HepG2 (cell line): ENCODE data around the gene PMEL. TPM values are rescaled to one million over a fixed set of nuclear protein-coding genes. Genes with fewer than 3 reads are reported as not detected.
A peak's percentile ranks its signal among the peaks of the same experiment; 100 is the strongest.

ENCODE experiments used
- ATAC-seq: fragments of 200-7000 bp; cut with Tn5 transposase; 3 replicates; pipeline ENCODE4 v1.9.1; 2020; ENCODE audit warnings: mild to moderate bottlenecking, moderate library complexity
- BruUV-seq: library from RNA; stranded (reverse); fragments of 400-500 nt; replicated peaks from 2 replicates; lab custom pipeline; 2021; lab: Mats Ljungman, UMichigan
- CTCF ChIA-PET: fragments of 300-600 bp; formaldehyde crosslinking; extraction: SDS; loops from one replicate; lab custom pipeline; 2021; ENCODE audit warnings: low total read pairs, inconsistent platforms, low intra/inter-chr PET ratio; lab: Yijun Ruan, JAX
- POLR2A ChIA-PET: fragments of 350-600 bp; sonication (Branson Sonifier 250); formaldehyde crosslinking; loops from one replicate; lab custom pipeline; 2020; ENCODE audit warnings: antibody characterized with exemption, inconsistent platforms; lab: Yijun Ruan, JAX
- DNase-seq: peaks from one replicate; pipeline ENCODE4 v3.0.0-alpha.2; 2015; ENCODE audit warnings: low spot score
- FAIRE-seq: peaks from 3 replicates; lab custom pipeline; 2011; peaks lifted over from hg19 to GRCh38; lab: Jason Lieb, UNC
- H2AFZ ChIP-seq: one replicate; pipeline ENCODE4 v1.6.1; 2011; ENCODE audit warnings: low read length, inconsistent platforms
- H3K27ac ChIP-seq: fragments of 300-600 bp; 3 replicates; pipeline ENCODE4 v1.8.0; 2011; ENCODE audit warnings: mixed run types, mild to moderate bottlenecking, mixed read lengths, low read length, inconsistent platforms; ENCODE audit not compliant: insufficient read depth; ENCODE audit errors: extremely low read length
- H3K27me3 ChIP-seq, 2 experiments: fragments of 200-600 bp in 1 of 2; 2 replicates in 1 of 2; 3 replicates in 1 of 2; pipeline versions ENCODE4 v1.6.0 to v1.8.0; 2011; ENCODE audit warnings: low read length in 2 of 2, mild to moderate bottlenecking in 2 of 2, moderate library complexity in 2 of 2, inconsistent platforms in 1 of 2; ENCODE audit not compliant: insufficient read depth in 2 of 2, control insufficient read depth in 1 of 2
- H3K36me3 ChIP-seq, 2 experiments: fragments of 200-600 bp in 1 of 2; replicated peaks in 1 of 2; 2 replicates in 1 of 2; 3 replicates in 1 of 2; pipeline versions ENCODE4 v1.5.1 to v1.8.0; 2011; ENCODE audit warnings: low read length in 2 of 2, inconsistent platforms in 1 of 2; ENCODE audit not compliant: insufficient read depth in 2 of 2, control insufficient read depth in 1 of 2
- H3K4me1 ChIP-seq: 2 replicates; pipeline ENCODE4 v1.5.1; 2012; ENCODE audit warnings: low read length, inconsistent platforms; ENCODE audit not compliant: insufficient read depth
- H3K4me2 ChIP-seq: 2 replicates; pipeline ENCODE4 v1.6.0; 2011; ENCODE audit warnings: low read depth, low read length, inconsistent platforms
- H3K4me3 ChIP-seq, 3 experiments: fragments of 200-600 bp in 1 of 3; sonication (generic), shearing (Covaris generic) in 1 of 3; replicated peaks in 1 of 3; 2 replicates each; pipeline ENCODE4 v1.5.1; 2011 to 2016; ENCODE audit warnings: low read length in 3 of 3, inconsistent platforms in 2 of 3, low read depth in 2 of 3, mild to moderate bottlenecking in 2 of 3, control low read depth in 1 of 3, mixed read lengths in 1 of 3; ENCODE audit not compliant: insufficient read depth in 1 of 3
- H3K79me2 ChIP-seq: one replicate; pipeline ENCODE4 v1.6.1; 2011; ENCODE audit warnings: low read length, inconsistent platforms; ENCODE audit not compliant: insufficient read depth
- H3K9ac ChIP-seq: 2 replicates; pipeline ENCODE4 v1.6.0; 2011; ENCODE audit warnings: mild to moderate bottlenecking, low read depth, low read length, inconsistent platforms; ENCODE audit not compliant: insufficient read depth
- H3K9me3 ChIP-seq: 2 replicates; pipeline ENCODE4 v1.5.1; 2012; ENCODE audit warnings: mild to moderate bottlenecking, low read length
- H4K20me1 ChIP-seq: 2 replicates; pipeline ENCODE4 v1.6.0; 2011; ENCODE audit warnings: inconsistent platforms, mild to moderate bottlenecking, low read length, moderate library complexity; ENCODE audit not compliant: insufficient read depth
- ARNT2 ChIP-seq: sonication (generic); formaldehyde crosslinking; IDR thresholded peaks from 2 replicates; pipeline ENCODE4 v1.8.0; 2022; ENCODE audit warnings: mild to moderate bottlenecking, low read depth, missing genetic modification reagents, moderate library complexity
- ATF7 ChIP-seq, 2 experiments: fragments of 450-650 bp in 1 of 2; sonication (generic) in 1 of 2; formaldehyde crosslinking in 1 of 2; IDR thresholded peaks; 2 replicates each; pipeline versions ENCODE4 v1.4.0 to v1.6.1; 2016 to 2020; ENCODE audit warnings: antibody characterized with exemption in 1 of 2, mild to moderate bottlenecking in 1 of 2, missing genetic modification reagents in 1 of 2
- FLYWCH1 ChIP-seq: sonication (generic); formaldehyde crosslinking; IDR thresholded peaks from 2 replicates; pipeline ENCODE4 v1.8.1; 2023; ENCODE audit warnings: mild to moderate bottlenecking, missing genetic modification reagents
- KDM4B ChIP-seq: sonication (generic); formaldehyde crosslinking; IDR thresholded peaks from 2 replicates; pipeline ENCODE4 v1.4.0; 2020; ENCODE audit warnings: missing genetic modification reagents
- MED13 ChIP-seq: sonication (generic); formaldehyde crosslinking; IDR thresholded peaks from 2 replicates; pipeline ENCODE4 v1.5.0; 2020; ENCODE audit warnings: missing genetic modification reagents
- NKX3-1 ChIP-seq: sonication (generic); formaldehyde crosslinking; IDR thresholded peaks from 2 replicates; pipeline ENCODE4 v1.5.0; 2020; ENCODE audit warnings: missing genetic modification reagents
- NR2F2 ChIP-seq: IDR thresholded peaks from 2 replicates; pipeline ENCODE4 v1.6.1; 2012; ENCODE audit warnings: low read depth, inconsistent platforms, borderline replicate concordance
- PCBP2 ChIP-seq: fragments of 200-400 bp; formaldehyde crosslinking; optimal IDR thresholded peaks from 2 replicates; pipeline ENCODE3; 2018; ENCODE audit warnings: low read length, low read depth; ENCODE audit not compliant: poor library complexity, severe bottlenecking
- POLR2AphosphoS5 ChIP-seq: IDR thresholded peaks from 2 replicates; pipeline ENCODE4 v1.6.1; 2012; ENCODE audit warnings: low read depth, low read length
- RNF2 ChIP-seq: fragments of 450-650 bp; conservative IDR thresholded peaks from 2 replicates; pipeline ENCODE4 v1.6.1; 2016; ENCODE audit warnings: low read depth
- ZFAT ChIP-seq: sonication (generic); formaldehyde crosslinking; conservative IDR thresholded peaks from 2 replicates; pipeline ENCODE4 v1.8.1; 2023; ENCODE audit warnings: missing genetic modification reagents, inconsistent platforms
- ZNF503 ChIP-seq: sonication (generic); formaldehyde crosslinking; IDR thresholded peaks from 2 replicates; pipeline ENCODE4 v1.4.0; 2020; ENCODE audit warnings: missing genetic modification reagents
- ZNF530 ChIP-seq: sonication (generic); formaldehyde crosslinking; IDR thresholded peaks from 2 replicates; pipeline ENCODE4 v1.5.0; 2020; ENCODE audit warnings: low read depth, mild to moderate bottlenecking, missing genetic modification reagents
- ZNF547 ChIP-seq: sonication (generic); formaldehyde crosslinking; IDR thresholded peaks from 2 replicates; pipeline ENCODE4 v1.5.1; 2020; ENCODE audit warnings: mild to moderate bottlenecking, missing genetic modification reagents
- ZNF674 ChIP-seq: sonication (generic); formaldehyde crosslinking; IDR thresholded peaks from 2 replicates; pipeline ENCODE4 v1.5.0; 2020; ENCODE audit warnings: low read depth, mild to moderate bottlenecking, missing genetic modification reagents
- WGBS: methylation state at CpG from one replicate; pipeline ENCODE4 v1.1.6; 2017; ENCODE audit warnings: low lambda C conversion rate; 5-methylcytosine and 5-hydroxymethylcytosine counted together
- in situ Hi-C: cut with HindIII; loops from 2 replicates; pipeline ENCODE4 v1.10.0; 2017; ENCODE audit warnings: low pct_unique_long_range_greater_than_20kb; ENCODE audit not compliant: extremely low pct_ligation_motif_present
- intact Hi-C: fragments of 100-400 bp; cut with micrococcal nuclease; formaldehyde crosslinking; loops from one replicate; pipeline ENCODE4 v1.10.0; 2022; ENCODE audit not compliant: unreplicated experiment
- polyA plus RNA-seq, 8 experiments: library from polyadenylated mRNA; depleted of rRNA in 3 of 8; stranded (reverse) in 7 of 8; unstranded in 1 of 8; fragments of >200 nt; fragmentation: Illumina TruSeq in 4 of 8; extraction: Trizol in 4 of 8; gene quantifications; 2 replicates each; pipeline versions ENCODE4 v1.2.1 to v1.2.3, GENCODE V29; 2011 to 2016; ENCODE audit warnings: low read depth in 4 of 8, missing spikeins in 1 of 8, mixed read lengths in 1 of 8; ENCODE audit not compliant: insufficient read depth in 1 of 8
- total RNA-seq, 5 experiments: library from RNA; depleted of rRNA; stranded (reverse); fragments of >200 nt; fragmentation: Illumina TruSeq; extraction: Trizol; gene quantifications; 2 replicates each; pipeline ENCODE4 v1.2.3, GENCODE V29; 2016; ENCODE audit warnings: low read depth in 1 of 5
- TF ChIP-seq, protein P1 (sequence below): sonication (generic); formaldehyde crosslinking; IDR thresholded peaks from 2 replicates; pipeline ENCODE4 v1.8.1; 2023; ENCODE audit warnings: mild to moderate bottlenecking, moderate library complexity, missing genetic modification reagents
- TF ChIP-seq, protein P2 (sequence below): sonication (generic); formaldehyde crosslinking; IDR thresholded peaks from 2 replicates; pipeline ENCODE4 v1.5.0; 2020; ENCODE audit warnings: mild to moderate bottlenecking, missing genetic modification reagents

PMEL gene
- total and polyA plus RNA-seq, 2 of the 13 experiments (the other 11 are each of a cell fraction or from before 2014, with no cell fraction given): 0.49 to 3.3 TPM

GRCh38 chr12:55966408-55967281 lies 803 bp upstream of the PMEL start, which contains the start of gene CDK2 (continued):
- TF ChIP-seq ZNF547 (CRISPR knock-in tag) (0 out of 2 replicates have a peak, but pooled peaks have one; percentile 21), NKX3-1 (CRISPR knock-in tag) (peak; percentile 45; the same call in 1 of the 2 replicates), MED13 (CRISPR knock-in tag) (no peak), ATF7 (IDR thresholded peaks at IDR 0.05) (no peak), ATF7 (CRISPR knock-in tag; IDR thresholded peaks at IDR 0.05) (peak; percentile 60; the same call in 1 of the 2 replicates)
- TF ChIP-seq, all 625 proteins: peak for 97

GRCh38 chr12:55965240-55965639 lies 602 bp downstream of the PMEL start:
- H3K79me2 ChIP-seq: peaks cover 15% of the 10 kb centered on the region
- in situ Hi-C loops: no loop called here
- no peak overlapping the region for H2AFZ ChIP-seq
- intact Hi-C loops: no loop called here
- peaks cover 0 to 13% of the 10 kb centered on the region in 2 experiments; a peak in 4 of 5 replicates for H3K36me3 ChIP-seq
- H3K4me1 ChIP-seq: peaks cover 25% of the 10 kb centered on the region
- BruUV-seq: no TSS peak
- no peak overlapping the region for H3K27ac ChIP-seq
- FAIRE-seq (no peak), DNase-seq (no peak), ATAC-seq (no peak)
- CTCF ChIA-PET: no interaction called here
- no peak overlapping the region for H3K9ac ChIP-seq
- H3K9me3 ChIP-seq: no peaks in the 10 kb centered on the region
- POLR2A ChIA-PET: no interaction called here
- WGBS: 40% methylated on average over 5 of the region's 5 CpGs
- H3K4me3 ChIP-seq: no peak overlapping the region
- no peak overlapping the region for H3K4me2 ChIP-seq
- H3K27me3 ChIP-seq: no peaks in the 10 kb centered on the region
- no peaks in the 10 kb centered on the region for H4K20me1 ChIP-seq
- TF ChIP-seq ZFAT (CRISPR knock-in tag): no peak
- TF ChIP-seq NR2F2: no peak
- TF ChIP-seq, protein P1, sequence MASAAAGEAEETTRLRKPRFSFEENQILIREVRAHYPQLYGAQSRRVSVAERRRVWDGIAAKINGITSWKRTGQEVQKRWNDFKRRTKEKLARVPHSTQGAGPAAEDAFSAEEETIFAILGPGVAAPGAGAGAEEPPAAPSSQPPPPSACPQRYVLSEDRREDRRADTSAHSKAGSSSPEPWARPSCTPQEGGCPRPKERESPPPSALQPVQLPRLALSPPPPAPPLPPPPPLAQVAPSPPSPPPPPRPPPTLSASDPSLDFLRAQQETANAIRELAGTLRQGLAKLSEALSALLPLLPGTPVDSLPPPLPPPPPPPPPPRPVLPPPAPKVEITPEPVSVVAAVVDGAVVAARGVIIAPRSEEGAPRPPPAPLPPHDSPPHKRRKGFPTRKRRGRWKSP (CRISPR knock-in tag): no peak
- TF ChIP-seq ZNF674 (CRISPR knock-in tag): no peak
- TF ChIP-seq PCBP2: no peak
- no peak for TF ChIP-seq ARNT2 (CRISPR knock-in tag)
- no peak for TF ChIP-seq FLYWCH1
- no peak for TF ChIP-seq ZNF530 (CRISPR knock-in tag)
- TF ChIP-seq POLR2AphosphoS5: no peak
- no peak for TF ChIP-seq KDM4B (CRISPR knock-in tag)
- TF ChIP-seq ZNF503: no peak
- TF ChIP-seq RNF2: no peak
- TF ChIP-seq, protein P2, sequence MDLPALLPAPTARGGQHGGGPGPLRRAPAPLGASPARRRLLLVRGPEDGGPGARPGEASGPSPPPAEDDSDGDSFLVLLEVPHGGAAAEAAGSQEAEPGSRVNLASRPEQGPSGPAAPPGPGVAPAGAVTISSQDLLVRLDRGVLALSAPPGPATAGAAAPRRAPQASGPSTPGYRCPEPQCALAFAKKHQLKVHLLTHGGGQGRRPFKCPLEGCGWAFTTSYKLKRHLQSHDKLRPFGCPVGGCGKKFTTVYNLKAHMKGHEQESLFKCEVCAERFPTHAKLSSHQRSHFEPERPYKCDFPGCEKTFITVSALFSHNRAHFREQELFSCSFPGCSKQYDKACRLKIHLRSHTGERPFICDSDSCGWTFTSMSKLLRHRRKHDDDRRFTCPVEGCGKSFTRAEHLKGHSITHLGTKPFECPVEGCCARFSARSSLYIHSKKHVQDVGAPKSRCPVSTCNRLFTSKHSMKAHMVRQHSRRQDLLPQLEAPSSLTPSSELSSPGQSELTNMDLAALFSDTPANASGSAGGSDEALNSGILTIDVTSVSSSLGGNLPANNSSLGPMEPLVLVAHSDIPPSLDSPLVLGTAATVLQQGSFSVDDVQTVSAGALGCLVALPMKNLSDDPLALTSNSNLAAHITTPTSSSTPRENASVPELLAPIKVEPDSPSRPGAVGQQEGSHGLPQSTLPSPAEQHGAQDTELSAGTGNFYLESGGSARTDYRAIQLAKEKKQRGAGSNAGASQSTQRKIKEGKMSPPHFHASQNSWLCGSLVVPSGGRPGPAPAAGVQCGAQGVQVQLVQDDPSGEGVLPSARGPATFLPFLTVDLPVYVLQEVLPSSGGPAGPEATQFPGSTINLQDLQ (CRISPR knock-in tag): no peak
